ENCODE measurements around the gene ATP13A1.
"Not testable (repeated sequence)": the region's sequence is repeated elsewhere in the genome, so short reads cannot be mapped to it uniquely, and the experiment has no call there.

ATP13A1 gene

GRCh38 chr19:19613506-19613905 lies 50.0 kb downstream of the ATP13A1 start:
- POLR2A ChIA-PET: no interaction called here
- DNase-seq (ENCODE audit: extremely low spot score): no peak
- CTCF ChIA-PET: interaction anchor here (1.2 to 4.2 kb wide), 5 partner anchors 12 to 247 kb away, joined by 3 to 22 read pairs (median 4); partner anchors contain the start of gene GMIP
- TF ChIP-seq CTCF (IDR thresholded peaks at IDR 0.05; ENCODE audit: control extremely low read depth, extremely low read depth, low read depth, missing control alignments): no peak

GRCh38 chr19:19610376-19611202 lies 52.9 kb downstream of the ATP13A1 start:
- CTCF ChIA-PET: interaction anchor here (0.6 to 1.2 kb wide), 4 partner anchors 12 to 57 kb away, joined by 3 read pairs; no protein-coding TSS in a partner anchor
- no peak for TF ChIP-seq CTCF (IDR thresholded peaks at IDR 0.05; ENCODE audit: control extremely low read depth, extremely low read depth, low read depth, missing control alignments)
- POLR2A ChIA-PET: no interaction called here
- DNase-seq (ENCODE audit: extremely low spot score): no peak

- CTCF ChIA-PET: interaction anchor here (0.9 to 1.4 kb wide), 3 partner anchors 11 to 74 kb away, joined by 3 to 4 read pairs (median 3); no protein-coding TSS in a partner anchor
- POLR2A ChIA-PET; DNase-seq (ENCODE audit: extremely low spot score): not testable (repeated sequence)
Measured at GRCh38 chr19:19606686-19607085, 56.8 kb downstream of the ATP13A1 start.

GRCh38 chr19:19606021-19606420 lies 57.5 kb downstream of the ATP13A1 start:
- TF ChIP-seq CTCF (IDR thresholded peaks at IDR 0.05; ENCODE audit: control extremely low read depth, extremely low read depth, low read depth, missing control alignments): no peak
- ChIA-PET POLR2A (no interaction called here), CTCF (interaction anchor here (1.0 to 1.9 kb wide), 5 partner anchors 10 to 74 kb away, joined by 3 to 7 read pairs (median 3); partner anchors contain the start of gene GMIP)
- no peak for DNase-seq (ENCODE audit: extremely low spot score)

- ChIA-PET CTCF (interaction anchor here (1.0 to 1.3 kb wide), 2 partner anchors 12 to 52 kb away, joined by 3 to 4 read pairs; no protein-coding TSS in a partner anchor), POLR2A (no interaction called here)
- DNase-seq (ENCODE audit: extremely low spot score): no peak
- no peak for TF ChIP-seq CTCF (IDR thresholded peaks at IDR 0.05; ENCODE audit: control extremely low read depth, extremely low read depth, low read depth, missing control alignments)
Measured at GRCh38 chr19:19602713-19603324, 60.7 kb downstream of the ATP13A1 start.

GRCh38 chr19:19602136-19602712 lies 61.3 kb downstream of the ATP13A1 start:
- CTCF ChIA-PET: interaction anchor here (1.0 to 1.3 kb wide), 3 partner anchors 11 to 52 kb away, joined by 3 to 4 read pairs (median 3); no protein-coding TSS in a partner anchor
- TF ChIP-seq CTCF (IDR thresholded peaks at IDR 0.05; ENCODE audit: control extremely low read depth, extremely low read depth, low read depth, missing control alignments): no peak
- DNase-seq (ENCODE audit: extremely low spot score): no peak
- POLR2A ChIA-PET: no interaction called here
